Fibroblast of pulmonary artery (primary cell): ENCODE measurements around the gene LTBP4.

Source experiments
- DNase-seq: peaks from one replicate; pipeline ENCODE4 v3.0.0-alpha.2; 2010; ENCODE audit warnings: low read depth
- H3K4me3 ChIP-seq: replicated peaks from 2 replicates; pipeline ENCODE4 v1.5.1; 2011; ENCODE audit warnings: low read depth, mild to moderate bottlenecking, control low read depth, low read length, moderate library complexity
- TF ChIP-seq, protein P1 (sequence below): IDR thresholded peaks from 2 replicates; pipeline ENCODE4 v1.5.1; 2011; ENCODE audit warnings: mild to moderate bottlenecking, control low read depth, low read length, inconsistent platforms; ENCODE audit errors: missing control alignments

The LTBP4 gene

DNA sequence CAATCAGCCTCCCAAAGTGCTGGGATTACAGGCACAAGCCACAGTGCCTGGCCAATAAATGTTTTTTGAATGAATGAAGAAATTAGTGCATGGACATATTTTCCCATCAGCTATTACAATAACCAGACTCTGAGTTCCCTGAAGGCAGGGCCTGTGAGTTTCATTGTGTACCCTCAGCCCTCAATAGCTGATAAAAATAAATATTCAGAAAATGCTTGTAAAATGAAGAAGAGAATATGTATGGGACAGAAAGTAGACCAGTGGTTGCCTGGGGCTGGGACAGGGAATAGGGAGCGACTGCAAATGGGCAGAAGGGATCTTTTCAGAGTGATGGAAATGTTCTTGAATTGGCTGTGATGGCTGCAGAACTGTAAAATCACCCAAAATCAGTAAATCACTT, 60.4 kb downstream of the LTBP4 start:
- H3K4me3 ChIP-seq, result no peak overlapping the region
- TF ChIP-seq, protein P1, sequence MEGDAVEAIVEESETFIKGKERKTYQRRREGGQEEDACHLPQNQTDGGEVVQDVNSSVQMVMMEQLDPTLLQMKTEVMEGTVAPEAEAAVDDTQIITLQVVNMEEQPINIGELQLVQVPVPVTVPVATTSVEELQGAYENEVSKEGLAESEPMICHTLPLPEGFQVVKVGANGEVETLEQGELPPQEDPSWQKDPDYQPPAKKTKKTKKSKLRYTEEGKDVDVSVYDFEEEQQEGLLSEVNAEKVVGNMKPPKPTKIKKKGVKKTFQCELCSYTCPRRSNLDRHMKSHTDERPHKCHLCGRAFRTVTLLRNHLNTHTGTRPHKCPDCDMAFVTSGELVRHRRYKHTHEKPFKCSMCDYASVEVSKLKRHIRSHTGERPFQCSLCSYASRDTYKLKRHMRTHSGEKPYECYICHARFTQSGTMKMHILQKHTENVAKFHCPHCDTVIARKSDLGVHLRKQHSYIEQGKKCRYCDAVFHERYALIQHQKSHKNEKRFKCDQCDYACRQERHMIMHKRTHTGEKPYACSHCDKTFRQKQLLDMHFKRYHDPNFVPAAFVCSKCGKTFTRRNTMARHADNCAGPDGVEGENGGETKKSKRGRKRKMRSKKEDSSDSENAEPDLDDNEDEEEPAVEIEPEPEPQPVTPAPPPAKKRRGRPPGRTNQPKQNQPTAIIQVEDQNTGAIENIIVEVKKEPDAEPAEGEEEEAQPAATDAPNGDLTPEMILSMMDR, result no peak
- no peak for DNase-seq

DNA sequence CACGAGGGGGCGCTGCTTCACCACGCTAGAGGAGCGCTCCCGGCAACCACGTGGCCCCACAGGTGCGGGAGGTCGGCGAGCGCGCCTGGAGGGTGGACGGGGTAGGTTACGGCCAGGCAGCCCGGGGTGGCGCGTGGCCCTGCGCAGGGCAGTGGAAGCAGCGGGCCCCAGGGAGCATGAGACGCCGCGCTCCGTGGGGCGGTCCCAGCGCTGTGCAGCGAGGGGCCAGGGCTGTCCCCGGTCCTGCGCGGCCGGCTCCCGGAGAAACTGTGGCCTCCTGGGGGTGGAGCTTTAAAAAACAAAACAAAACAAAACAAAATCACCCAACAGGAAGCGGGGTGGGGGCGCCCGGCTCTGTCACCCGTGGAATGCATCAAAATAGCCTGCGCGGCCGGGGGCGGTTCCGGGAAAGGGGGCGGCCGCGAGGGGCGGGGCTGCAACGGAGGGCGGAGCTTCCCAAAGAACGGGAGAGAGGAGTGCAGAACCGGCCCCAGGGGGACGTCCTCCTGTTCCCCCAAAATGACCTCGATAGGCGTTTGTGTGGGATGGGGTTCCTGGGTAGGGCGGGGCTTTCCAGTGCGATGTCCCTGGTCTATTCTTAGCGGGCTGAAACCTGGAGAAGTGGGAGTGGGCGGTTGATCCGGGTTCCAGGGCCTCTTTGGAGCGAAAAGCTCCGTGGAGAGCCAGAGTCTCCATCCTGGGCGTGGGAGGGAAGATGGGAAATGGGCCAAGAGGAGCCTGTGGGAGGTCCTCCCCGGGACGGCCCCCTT, 61.9 kb downstream of the LTBP4 start:
- H3K4me3 ChIP-seq, result peak overlapping the region; percentile 57
- peak; percentile 91 for DNase-seq
- TF ChIP-seq, protein P1, result peak; percentile 68

DNA sequence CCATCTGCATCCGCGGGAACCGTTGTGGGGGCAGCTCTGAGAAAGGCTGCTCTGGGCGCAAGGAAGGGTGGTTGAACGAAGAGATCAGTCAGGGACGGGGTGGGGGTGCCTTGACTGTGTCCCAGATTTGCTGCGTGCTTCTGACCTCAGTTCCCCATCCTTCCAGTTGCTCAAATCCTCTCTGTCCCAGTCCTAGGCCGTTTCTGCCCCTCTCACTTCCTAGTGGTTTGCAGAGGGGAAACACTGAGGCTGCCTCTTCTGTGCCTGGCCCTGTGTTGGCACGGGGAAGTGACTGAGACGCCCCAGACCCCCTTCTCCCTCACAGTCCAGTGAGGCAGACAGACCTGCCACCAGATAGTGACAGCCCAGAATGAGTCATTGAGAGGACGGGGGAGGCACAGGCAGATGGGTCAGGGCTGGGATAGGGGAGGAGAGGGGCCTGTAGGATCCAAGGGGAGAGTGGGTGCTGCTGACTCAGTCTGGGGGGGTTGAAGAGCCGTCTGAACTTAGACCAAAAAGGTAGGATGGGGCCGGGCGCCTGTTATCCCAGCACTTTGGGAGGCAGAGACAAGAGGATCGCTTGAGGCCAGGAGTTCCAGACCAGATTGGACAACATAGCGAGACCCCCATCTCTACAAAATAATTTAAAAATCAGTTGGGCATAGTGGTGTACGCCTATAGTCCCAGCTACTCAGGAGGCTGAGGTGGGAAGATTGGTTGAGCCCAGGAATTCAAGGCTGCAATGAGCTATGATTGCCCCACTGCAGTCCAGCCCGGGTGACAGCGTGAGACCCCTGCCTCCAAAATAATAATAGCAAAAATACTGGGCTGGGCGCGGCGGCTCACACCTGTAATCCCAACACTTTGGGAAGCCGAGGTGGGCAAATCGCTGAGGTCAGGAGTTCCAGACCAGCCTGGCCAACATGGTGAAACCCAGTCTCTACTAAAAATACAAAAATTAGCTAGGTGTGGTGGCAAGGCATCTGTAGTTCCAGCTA, 62.8 kb downstream of the LTBP4 start:
- TF ChIP-seq, protein P1, result no peak
- peak overlapping the region; percentile 57 for H3K4me3 ChIP-seq
- DNase-seq, result no peak

DNA sequence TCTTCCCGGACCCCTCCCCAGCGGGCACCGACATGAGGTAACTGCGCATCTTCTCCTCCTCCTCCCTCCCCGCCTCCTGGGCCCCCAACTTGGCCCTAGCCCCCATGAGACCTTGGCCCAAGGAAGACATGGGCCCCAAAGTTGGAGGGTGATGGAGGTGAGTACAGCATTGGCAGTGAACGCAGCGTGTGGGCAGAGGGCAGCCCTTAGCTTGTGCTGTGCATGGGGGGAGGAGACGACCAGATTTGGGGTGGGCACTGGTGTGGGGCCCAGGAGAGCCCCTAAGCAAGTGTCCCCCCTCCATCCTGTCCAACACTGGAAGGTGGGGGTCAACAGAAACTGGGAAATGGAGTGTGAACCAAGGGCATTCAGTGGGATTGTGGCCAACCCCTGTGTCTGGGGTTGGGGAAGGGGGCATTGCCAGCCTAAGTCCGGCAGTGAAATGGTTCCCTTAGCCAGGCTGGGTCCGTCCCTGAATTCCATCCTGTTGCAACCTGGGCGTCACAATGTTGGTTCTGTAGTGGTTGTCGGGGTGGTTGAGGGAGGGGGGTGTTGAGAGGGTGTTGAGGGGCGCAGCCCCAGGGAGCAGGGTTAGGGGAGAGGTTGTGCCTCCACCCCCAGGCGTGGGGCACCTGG, 65.8 kb downstream of the LTBP4 start:
- TF ChIP-seq, protein P1, result no peak
- no peak for DNase-seq
- no peak overlapping the region for H3K4me3 ChIP-seq

DNA sequence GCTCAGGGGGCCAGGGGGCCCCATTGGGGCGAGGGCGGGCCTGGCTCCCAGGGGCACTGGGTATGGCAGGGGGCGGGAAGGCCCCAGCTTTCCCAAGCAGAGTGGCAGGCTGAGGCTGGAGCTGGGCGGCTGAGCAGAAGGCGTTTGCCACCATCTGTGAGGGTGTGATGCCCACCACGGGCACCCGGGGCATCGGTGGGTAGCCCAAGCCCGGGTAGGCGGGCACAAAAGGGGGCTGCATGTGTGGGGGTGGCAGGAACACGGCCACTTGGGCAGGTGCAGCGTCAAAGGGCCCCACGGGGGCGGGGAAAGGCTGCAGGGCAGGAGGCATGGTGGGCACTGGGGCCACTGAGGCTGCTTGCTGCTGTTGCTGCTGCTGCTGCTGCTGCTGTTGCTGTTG, 66.4 kb downstream of the LTBP4 start:
- TF ChIP-seq, protein P1, result no peak
- no peak overlapping the region for H3K4me3 ChIP-seq

DNA sequence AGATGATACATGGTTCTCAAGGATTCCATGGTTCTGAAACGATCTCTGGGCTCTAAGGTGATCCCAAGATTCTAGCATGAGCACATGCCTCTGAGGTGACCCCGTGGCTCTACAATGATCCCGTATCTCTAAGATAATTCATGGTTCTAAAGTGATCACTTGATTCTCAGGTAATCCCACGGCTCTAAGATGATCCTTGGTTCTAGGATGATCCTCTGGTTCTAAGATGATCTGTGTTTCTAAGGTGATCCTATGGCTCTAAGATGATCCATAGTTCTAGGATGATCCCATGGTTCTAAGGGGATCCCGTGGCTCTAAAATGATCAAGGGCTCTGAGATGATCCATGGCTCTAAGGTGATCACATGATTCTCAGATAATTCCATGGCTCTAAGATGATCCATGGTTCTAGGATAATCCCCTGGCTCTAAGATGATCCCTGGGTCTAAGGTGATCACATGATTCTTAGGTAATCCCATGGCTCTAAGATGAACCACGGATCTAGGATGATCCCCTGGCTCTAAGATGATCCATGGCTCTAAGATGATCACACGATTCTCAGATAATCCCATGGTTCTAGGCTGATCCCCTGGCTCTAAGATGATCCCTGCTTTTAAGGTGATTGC, 67.9 kb downstream of the LTBP4 start:
- TF ChIP-seq, protein P1, result no peak
- DNase-seq, result no peak
- H3K4me3 ChIP-seq, result no peak overlapping the region

More for the DNA sequence above, 66.4 kb downstream of the LTBP4 start:
- DNase-seq, result no peak
